Activated CD8-positive, alpha-beta memory T cell treated with anti-CD3 and anti-CD28 coated beads for 4 hours (primary cell): ENCODE results near the gene ADARB2.

ENCODE experiments used
- DNase-seq, 2 donors: peaks; one replicate each; pipeline ENCODE4 v3.0.0-alpha.2; 2020; ENCODE audit warnings: low read depth in 2 of 2

ADARB2 gene

GRCh38 chr10:1686491-1686749, 50.9 kb downstream of the ADARB2 start:
- no peak for DNase-seq

DNA sequence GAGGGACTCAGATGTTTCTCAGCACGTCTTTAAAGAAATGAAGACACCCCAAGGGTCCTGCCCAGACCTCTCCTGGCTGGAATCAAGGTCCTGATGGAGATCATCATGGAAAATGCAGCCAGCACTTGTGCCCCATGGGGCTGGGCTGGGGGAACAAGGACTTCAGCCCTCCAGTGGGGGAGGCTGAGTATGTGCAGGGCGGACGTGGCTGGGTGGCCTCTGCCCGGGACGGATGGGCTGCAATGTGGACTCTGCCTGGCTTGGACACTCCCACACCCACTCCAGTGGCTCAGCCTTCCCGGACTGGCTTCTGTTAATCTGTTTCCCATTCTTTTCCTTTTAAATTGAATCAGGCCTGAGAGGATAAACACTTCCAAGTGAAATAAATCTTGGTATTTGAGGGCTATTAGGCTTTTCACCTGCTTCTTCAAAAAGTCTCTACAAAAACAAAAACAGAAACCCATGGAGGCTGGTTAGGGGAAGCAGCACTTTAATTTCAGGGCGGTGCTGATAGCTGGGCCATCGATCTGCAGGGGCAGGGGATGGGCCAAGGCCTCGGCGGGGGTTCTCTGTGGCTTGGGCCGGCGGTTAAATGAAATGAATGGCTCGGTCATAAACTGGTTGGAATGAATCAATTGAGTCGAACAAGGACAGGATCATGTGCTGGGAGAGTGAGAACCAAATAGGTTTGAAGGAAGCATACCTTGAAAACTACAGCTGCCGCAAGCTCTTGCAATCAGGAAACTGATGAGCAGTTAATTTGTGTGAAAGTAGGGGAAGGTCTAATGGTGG, 51.4 kb downstream of the ADARB2 start:
- DNase-seq: no peak

DNA sequence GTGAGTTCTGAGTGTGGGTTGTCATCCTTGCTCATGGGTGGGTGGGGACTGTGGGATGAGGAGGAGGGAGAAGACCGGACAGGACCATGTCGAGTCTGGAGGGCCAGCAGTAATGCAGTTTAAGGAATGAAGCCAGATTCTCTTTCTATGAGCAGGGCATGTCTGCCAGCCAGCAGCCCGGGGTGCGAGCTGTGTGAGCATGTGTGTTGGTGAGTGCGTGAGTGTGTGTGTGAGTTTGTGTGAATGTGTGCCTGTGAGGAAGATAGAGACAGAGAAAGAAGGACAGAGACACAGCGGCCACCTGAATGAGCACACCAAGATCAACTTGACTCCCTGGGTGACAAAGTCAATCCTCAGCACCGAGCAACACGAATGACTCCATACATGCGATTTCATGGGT, 52.3 kb downstream of the ADARB2 start:
- DNase-seq: no peak

DNA sequence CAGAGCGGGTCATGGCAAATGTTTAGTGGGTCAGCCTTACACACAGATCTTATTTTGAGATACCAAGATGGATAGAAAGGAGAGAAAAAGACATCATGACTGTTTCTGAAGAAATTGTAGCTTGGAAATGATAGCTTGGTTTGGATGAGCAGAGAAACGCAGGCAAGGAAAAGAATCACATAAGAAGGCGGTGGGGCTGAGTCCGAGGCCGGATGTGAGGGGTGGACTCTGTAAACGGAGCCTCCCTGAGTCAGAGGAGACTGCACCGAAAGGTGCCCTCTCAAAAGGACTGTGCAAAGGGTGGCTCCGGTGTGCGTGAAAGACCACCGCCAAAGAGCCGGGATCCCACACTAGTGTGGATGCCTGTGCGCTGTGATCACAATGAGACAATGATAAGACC, 53.7 kb downstream of the ADARB2 start:
- DNase-seq: no peak

DNA sequence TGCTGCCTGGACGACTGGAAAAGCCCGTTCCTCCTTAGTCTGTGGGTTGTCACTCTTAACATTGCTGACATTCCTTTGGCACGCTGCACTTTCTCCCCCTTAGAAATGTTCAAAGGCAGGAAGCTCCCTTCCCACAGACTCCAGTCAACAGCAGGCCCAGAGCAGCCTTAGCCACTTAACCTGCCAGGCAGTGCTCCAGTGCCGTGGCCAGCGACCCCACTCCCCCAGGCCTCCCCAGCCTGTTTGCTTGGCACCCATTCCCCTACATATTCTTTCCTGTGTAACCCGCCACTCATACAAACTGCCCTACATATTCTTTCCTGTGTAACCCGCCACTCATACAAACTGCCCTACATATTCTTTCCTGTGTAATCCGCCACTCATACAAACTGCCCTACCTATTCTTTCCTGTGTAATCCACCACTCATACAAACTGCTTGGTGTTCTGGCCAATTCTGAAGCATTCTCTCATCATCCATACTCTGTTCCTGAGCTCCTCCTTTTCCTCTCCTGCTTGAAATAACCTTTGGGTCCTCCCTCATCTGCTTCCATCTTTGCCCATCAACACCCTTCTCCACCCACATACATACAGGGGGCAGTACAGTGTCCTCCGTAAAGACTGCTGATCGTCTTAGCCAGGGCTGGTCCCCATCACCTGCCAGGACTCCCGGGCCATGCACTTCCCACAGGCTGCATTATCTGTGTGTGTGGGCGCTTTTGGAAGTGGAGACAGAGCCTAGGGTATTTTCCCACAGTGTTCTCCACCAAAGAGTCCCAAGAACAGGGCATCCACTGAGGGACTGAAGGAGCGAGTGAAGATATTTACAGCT, 57.3 kb downstream of the ADARB2 start:
- no peak for DNase-seq

DNA sequence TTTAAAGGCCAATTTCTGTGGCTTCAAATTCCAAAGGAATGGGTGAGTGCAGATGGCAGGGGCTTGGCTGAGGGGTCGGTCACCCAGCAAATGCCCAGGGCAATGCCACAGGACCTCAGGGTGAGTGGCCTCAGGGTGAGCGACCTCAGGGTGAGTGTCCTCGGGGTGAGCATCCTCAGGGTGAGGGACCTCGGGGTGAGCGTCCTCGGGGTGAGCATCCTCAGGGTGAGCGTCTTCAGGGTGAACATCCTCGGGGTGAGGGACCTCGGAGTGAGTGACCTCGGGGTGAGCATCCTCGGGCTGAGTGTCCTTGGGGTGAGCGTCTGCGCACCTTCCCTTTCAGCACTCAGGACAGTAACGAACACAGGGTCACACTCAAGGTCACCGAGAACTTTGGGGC, 59.2 kb downstream of the ADARB2 start:
- no peak for DNase-seq

DNA sequence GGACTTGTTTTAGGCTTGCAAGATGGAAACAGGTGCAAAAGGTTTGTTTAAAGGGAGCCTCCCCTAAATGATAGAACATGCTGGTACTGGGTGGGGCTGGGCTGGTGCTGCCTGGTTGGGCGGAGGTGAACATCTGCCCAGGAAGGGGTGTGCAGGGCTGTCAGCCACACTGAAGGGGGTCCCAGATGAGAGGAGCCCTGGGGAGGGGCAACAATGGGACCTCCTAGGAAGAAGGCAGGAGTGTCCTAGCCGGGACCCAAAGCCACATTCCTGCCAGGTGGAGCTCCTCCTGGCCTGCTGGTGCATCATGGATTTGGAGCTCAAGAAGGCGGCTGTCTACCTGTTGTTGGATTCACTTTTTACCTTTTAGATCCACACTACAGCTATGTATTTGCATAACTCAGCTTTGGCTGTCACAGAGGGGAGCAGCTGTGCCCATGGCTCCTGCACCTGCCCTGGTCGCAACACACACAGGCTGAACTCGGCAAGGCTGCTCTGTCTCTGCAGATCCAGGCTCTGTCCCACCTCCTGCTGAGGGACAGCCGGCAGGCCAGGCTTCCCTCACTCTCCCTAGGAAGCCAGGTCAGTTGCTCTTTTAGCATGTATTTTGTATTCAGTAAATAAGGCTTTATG, 59.9 kb downstream of the ADARB2 start:
- no peak for DNase-seq

DNA sequence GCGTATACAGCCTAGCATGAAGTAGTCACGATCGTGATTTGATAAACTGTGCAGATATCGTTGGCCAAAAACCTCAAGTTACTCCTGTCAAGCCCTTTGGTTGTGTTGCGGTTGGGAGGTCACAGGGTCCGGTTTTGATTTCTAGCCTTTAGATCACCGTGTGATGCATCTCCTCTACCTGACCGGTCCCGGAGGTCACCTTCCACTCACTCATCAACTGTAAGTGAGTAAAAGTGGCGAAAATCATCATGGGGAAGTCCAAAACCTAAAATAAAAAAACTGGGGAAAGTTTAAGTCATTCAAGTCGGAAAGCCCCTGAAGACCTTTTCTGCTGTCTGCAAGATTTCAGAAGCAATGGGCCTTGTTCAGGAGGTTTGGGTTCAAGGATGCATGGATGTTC, 62.8 kb downstream of the ADARB2 start:
- DNase-seq: no peak

DNA sequence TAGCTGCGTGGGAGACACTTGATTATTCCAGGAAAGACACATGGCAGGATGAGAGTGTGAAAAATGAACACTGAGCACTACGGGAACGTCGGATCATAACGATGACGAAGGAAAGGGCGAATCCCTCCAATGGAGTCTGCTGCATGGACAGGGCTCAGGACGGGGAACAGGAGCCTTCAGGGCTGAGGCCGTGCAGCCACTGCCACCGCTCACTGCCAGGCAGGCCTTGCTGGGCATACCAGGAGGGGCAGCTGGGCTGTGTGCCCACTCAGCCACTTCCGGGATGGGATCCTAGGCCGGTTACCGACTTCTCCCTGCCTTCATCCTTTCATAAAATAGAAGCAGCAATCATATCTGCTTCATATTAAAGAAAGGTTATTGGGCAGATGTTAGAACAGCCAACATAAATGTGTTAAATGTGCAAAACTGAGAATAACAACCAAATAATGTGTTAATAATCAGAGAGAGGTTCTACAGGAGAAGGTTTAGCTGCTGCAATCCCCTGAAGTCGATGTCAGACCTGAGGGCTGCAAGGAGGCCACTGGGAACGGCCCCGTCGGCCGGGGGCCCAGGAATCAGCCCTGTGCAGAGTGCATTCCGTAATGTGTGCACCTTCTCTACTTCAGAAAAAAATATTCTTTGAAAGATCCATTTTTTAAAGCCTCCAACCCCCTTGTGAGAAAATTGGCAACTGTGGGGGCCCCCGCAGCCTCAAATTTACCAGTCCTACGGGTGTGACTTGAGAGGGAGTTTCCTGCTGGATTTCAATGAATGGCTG, 63.6 kb downstream of the ADARB2 start:
- no peak for DNase-seq

DNA sequence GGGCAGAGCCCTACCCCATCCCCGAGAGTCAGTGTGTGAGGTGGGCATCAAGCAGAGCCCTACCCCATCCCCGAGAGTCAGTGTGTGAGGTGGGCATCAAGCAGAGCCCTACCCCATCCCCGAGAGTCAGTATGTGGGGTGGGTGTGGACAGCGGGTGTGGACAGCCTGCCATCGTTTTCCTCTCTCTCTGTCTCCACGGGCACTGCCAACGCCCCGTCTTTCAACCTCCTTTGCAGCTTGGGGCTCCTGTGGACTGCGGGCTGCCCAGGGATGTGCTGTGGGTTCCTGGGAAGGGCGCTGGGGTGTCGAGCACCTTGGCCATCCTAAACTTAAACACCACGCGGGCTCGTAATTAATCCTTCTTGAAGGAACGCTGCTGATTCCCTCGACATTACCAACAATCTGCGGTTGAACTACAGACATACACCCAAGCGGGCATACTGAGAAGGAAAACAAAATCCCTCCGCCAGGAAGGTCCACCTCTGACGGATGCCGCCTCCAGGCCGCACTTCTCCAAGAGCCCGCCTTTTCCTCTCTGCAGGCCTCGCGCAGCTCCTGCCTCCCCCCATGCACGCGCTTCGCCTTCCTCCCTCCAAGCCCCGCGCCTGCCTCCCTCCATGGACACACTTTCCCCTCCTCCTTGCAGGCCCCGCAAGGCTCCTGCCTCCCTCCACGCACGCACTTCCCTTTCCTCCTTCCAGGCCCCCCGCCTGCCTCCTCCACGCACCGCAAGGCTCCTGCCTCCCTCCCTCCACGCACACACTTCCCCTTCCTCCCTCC, 65.1 kb downstream of the ADARB2 start:
- no peak for DNase-seq

DNA sequence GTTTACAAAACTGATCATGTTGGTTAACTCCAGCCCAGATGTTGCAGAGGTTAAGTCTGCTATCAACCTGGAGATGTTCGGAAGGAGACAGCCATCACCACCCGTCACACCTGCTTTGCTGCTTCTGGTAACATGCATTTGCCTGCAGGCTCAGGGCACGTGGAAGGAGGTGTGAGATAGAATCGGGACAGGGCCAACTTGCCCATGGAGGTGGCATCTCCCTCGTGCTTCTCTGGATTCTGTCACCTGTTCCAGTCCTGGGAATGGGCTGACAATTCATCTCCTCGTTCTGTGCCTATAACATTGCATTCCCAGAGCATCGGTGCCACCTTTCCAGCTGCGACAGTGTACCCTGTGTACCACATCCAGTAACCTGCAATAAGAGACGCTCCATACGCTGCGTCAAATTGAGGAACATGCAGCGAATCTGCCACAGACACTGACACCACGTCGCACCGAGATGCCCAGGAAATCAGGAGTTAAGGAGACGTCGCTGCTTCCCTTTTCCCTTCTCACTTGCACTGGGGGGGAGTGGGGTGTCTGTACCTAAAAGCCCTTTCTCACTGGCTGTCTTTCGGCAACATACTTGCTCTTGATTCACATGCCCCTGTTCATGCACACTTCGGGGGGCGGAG, 65.8 kb downstream of the ADARB2 start:
- DNase-seq: no peak

GRCh38 chr10:1670541-1671365, 66.6 kb downstream of the ADARB2 start:
- no peak for DNase-seq

- no peak for DNase-seq
Observed at GRCh38 chr10:1669433-1669832, 67.9 kb downstream of the ADARB2 start.

- DNase-seq: no peak
Observed at GRCh38 chr10:1668399-1668798, 68.9 kb downstream of the ADARB2 start.

DNA sequence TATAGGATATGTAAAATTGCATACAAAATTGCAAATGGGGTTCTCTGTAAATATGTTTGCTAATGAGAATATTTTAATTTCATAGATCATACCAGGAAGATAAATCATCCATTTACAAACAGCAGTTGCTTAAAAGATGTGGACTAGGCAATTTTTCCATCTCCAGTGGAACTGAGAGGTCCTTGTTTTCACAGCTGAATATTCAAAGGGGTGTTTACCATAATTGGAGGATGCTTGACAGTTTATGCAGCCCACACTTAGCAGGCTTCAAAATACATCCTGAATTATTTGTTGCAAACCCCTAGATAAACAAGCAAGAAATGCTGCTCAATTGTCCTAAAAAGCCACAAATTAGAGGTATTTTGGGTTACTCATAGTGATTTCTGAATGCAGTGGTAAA, 69.9 kb downstream of the ADARB2 start:
- DNase-seq: no peak

- no peak for DNase-seq
Observed at GRCh38 chr10:1666147-1666546, 71.2 kb downstream of the ADARB2 start.

GRCh38 chr10:1665681-1666080, 71.6 kb downstream of the ADARB2 start:
- DNase-seq: no peak

DNA sequence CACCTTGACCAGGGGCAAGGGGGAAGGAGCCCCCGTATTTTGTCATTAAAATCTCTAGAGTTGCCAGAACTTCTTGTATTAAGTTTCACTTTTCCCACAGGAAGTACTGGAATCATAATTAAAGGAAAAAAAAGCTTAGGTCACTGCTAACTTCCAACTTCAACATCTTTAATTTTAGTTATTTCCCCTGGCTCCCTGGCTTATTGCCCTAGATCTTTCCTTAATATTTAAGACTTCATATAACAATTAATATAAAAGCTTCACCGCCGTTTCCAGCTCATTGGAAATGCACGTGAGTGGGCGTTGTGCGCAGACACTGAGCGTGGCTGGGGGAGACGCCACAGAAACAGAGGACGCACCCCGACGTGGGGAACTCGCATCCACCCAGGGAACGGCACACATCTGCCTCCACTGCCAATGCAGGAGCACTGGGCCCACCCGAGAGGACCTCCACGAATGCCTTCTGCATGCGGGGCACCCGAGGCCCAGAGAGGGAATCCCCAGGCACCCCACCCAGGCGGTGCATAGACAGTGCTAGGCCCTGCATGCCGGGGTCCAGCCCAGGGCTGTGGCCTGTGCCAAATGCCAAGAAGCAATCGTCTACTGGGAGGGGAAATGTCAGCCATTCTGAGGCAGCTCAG, 72.2 kb downstream of the ADARB2 start:
- no peak for DNase-seq

- no peak for DNase-seq
Observed at GRCh38 chr10:1664333-1664964, 72.9 kb downstream of the ADARB2 start.
